HG02642 (cell line): ENCODE data around the gene COLEC12.

Experiments
- ATAC-seq: cut with Tn5 transposase; IDR thresholded peaks from one replicate; pipeline ENCODE4 v1.9.1; 2021; ENCODE audit warnings: mild to moderate bottlenecking; ENCODE audit not compliant: unreplicated experiment, poor library complexity

Gene COLEC12

GRCh38 chr18:448116-448790, 52.2 kb downstream of the COLEC12 start:
- no peak for ATAC-seq

DNA sequence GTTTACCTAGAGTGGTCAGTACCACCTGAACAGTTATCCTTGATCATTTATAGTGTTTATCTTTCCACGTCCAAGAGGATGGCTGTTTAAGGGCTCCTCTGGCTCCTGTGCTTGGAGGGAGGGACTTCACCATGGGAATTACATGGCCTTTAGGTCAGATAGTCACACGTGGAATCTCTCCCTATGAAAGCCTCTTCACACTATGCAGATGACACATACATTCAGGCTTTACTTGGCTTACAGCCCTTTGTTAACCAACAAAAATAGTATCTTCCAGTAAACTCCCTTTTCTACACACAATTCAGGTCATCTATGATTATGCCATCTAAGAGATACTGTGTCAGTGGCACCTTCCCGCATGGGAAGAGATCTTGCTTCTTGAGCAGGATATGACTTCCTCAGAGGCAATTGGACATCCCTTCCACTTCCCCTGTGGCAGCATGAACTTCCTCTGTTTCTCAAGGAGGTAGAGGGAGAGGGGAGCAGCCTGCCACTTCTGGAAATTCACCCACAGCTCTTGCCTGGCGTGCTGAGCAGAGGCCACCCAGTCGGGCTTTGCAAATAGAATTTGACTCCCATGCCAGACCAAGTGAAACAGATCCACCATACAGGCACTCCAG, 53.5 kb downstream of the COLEC12 start:
- ATAC-seq: no peak

GRCh38 chr18:445055-445454, 55.4 kb downstream of the COLEC12 start:
- no peak for ATAC-seq

DNA sequence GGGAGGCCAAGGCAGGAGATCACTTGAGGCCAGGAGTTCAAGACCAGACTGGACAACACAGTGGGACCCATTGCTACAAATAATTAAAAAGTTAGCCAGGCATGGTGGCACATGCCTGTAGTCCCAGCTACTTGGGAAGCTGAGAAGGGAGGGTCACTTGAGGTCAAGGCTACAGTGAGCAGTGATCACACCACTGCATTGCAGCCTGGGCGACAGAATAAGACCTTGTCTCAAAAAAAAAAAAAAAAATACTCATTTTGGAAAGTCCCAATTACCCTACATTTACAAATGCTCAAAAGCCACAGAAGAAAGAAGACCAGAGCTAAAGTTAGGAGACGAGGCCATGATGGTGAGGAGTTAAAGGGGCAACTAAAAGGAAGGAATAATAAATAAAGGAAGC, 61.9 kb downstream of the COLEC12 start:
- no peak for ATAC-seq

DNA sequence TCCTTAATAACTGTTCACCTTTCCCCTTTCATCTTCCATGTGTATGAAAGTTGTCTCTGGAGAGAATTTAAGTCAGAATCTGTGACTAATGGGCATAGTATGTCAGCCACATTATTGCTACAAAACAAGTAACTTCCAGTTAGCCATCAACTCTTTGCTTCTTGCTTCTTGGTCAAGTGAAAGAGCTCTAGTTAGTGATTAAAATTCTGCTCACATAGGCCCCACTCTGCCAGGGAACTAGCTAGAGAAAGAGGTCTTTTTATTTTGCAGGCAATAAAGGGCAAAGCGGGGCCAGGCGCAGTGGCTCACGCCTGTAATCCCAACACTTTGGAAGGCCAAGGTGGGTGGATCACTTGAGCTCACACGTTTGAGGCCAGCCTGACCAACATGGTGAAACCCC, 64.6 kb downstream of the COLEC12 start:
- no peak for ATAC-seq

- ATAC-seq: no peak
Measured at GRCh38 chr18:434410-434809, 66.1 kb downstream of the COLEC12 start.

- no peak for ATAC-seq
Measured at GRCh38 chr18:433960-434359, 66.5 kb downstream of the COLEC12 start.

- no peak for ATAC-seq
Measured at GRCh38 chr18:433298-433697, 67.2 kb downstream of the COLEC12 start.

- ATAC-seq: no peak
Measured at GRCh38 chr18:432791-433190, 67.7 kb downstream of the COLEC12 start.

GRCh38 chr18:429030-429429, 71.5 kb downstream of the COLEC12 start:
- no peak for ATAC-seq

DNA sequence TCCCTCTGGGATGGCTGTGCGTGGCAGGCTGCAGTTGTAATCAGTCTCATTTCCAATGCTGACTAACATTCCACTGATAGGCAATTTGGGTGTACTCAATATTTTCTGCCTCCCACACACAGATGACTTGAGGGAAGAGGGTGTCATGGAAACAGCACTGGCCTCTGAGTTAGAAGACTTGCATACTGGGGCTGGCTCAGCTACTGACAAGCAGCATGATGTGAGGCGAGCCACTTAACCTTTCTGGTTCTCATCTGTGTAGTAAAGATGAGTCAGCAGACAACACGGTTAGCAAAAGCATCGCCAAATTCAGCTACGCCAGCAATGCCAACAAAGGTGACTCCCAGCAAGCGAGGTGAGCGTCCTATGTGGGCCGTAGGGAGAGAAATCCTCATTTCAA, 73.5 kb downstream of the COLEC12 start:
- no peak for ATAC-seq

DNA sequence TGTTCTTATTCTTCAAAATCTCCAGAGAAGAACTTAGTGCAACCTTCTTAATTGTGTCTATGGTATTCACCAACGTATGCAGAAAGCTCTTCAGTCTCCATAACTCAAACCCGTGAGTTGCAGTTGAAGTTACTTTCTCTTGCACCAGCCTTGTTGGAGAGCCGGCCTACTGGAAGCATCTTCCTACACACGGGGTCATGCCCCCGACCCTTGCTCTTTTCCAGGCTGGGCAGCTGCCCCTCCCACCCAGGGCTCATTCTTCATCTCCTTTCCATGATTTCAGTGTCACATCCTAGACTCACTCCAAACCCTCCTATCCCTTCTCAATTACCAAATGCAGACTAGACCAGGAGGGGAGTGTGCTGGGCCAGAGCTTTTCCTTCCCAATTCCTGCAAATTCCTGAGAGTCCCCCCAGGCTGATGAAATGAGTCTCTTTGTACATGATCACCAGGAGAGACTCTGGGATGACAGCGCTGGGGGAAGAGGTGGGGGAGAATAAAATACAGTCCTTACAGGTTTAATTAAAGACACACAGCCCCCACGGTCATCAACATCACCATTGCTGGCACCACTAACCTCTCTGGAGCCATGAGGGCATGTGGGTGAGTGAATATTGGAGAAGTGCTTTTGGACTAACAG, 75.3 kb downstream of the COLEC12 start:
- ATAC-seq: no peak

GRCh38 chr18:424668-425067, 75.8 kb downstream of the COLEC12 start:
- no peak for ATAC-seq

GRCh38 chr18:424071-424661, 76.3 kb downstream of the COLEC12 start:
- no peak for ATAC-seq

GRCh38 chr18:422966-423365, 77.5 kb downstream of the COLEC12 start:
- no peak for ATAC-seq

DNA sequence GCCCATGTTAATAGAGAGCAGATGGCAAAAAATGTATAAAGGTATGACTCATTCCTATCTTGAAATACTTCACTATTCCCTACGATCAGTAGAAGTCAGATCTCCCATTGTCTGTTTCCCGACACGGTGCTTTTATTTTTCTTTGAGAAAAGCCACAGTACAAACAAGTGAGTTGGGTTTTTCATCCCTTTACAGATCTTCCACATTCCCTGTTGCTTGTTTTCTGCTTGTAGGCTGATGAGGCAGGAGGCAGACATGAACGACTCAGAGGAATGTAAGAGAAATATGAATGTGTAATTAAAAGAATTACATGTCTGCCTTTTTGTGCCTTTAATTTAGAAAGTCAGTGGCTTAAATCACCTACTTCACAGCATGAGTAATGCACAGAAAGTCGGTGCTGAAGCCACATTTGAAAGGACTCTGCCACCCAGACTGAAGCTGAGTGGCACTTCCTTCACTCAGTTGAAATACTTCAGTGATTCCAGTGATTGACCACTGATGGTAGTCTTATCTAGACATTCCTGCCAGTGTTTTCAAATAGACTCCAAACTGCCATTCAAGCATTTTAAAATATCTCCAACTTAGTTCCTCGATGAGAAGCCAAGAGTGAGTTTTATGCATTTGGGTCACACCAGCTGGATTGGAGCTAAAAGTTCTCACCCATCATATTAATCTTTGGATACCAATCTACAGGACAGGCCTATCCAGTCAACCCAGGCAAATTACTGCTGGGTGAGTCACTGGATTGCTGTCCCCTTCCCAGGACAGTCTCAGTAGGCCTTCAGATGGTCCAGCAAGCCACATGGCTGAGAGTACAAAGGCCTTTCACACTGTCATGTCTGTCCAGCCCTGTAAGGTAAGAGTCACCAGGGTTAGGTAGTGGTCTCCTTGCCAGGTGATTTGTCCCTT, 79.0 kb downstream of the COLEC12 start:
- ATAC-seq: no peak

GRCh38 chr18:420661-421246, 79.7 kb downstream of the COLEC12 start:
- ATAC-seq: no peak

DNA sequence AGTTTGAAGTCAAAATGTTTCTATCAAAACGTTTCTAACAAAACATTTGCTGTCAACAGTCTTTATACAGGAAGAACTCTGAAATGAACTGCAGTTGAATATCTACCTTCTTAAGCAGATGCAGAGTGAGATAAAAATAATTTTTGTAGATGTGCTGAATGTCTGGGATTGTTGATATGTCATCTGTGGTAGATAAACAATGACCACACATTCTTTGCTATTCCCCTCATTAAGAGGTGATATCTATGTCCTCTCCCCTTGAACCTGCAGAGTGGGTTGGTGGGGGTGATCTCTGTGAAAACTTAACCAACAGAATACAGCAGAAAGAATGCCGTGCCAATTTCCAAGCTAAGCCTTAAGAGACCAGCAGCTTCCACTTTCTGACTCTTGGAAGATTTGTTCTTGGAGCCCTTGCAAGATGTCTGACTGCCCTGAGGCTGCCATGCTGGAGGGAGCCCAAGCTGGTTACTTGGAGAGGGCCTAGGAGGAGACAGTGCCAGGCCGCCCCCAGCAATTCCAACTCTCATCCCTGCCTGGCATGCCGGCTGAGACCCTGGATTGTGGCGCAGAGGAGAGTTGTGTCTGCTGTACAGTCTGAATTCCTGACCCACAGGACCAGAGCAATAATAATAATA, 80.8 kb downstream of the COLEC12 start:
- no peak for ATAC-seq

DNA sequence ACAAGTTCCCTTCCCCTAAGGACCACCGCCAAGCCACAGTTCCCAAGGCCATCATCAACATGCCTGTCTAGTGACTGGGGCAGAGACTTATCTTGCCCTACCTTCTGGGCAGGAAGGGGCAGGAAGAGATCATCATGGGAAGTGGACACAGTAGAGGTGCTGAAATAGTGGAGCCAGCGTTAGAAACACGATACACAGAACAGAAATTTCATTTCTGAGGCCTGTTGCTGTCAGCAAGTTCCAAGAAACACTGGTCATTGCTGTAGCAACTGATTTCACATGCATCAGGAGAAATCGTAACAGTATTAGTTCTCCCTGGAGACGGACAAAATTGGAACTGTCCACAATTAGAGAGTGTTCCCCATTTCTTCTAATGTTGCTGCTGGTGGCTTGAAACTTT, 83.0 kb downstream of the COLEC12 start:
- no peak for ATAC-seq

DNA sequence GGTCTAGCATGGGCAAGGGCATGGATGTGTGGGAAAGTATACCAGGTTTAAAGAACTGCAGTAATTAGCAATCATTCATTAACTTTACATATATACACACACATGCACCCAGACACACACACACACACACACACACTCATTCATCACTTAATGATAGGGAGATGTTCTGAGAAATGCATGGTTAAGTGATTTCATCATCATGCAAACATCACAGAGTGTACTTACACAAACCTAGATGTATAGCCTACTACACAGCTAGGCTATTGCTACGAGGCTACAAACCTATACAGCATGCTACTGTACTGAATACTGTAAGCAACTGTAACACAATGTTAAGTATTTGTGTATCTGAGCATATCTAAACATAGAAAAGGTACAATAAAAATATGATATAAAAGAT, 83.6 kb downstream of the COLEC12 start:
- no peak for ATAC-seq
